Lower leg skin (tissue), 3 donors: ENCODE results near the gene SPATA31C2.

Experiments
- POLR2A ChIP-seq, 2 donors: fragments of 450-650 bp; IDR thresholded peaks; one replicate each; pipeline ENCODE4 v1.6.1; 2016 to 2017; ENCODE audit warnings: antibody characterized with exemption in 2 of 2, mild to moderate bottlenecking in 1 of 2, moderate library complexity in 1 of 2
- TF ChIP-seq, protein P1 (sequence below), 3 donors: fragments of 450-650 bp; IDR thresholded peaks; one replicate each; pipeline ENCODE4 v1.5.1; 2016; ENCODE audit warnings: antibody characterized with exemption in 3 of 3, mild to moderate bottlenecking in 3 of 3, moderate library complexity in 2 of 3

DNA sequence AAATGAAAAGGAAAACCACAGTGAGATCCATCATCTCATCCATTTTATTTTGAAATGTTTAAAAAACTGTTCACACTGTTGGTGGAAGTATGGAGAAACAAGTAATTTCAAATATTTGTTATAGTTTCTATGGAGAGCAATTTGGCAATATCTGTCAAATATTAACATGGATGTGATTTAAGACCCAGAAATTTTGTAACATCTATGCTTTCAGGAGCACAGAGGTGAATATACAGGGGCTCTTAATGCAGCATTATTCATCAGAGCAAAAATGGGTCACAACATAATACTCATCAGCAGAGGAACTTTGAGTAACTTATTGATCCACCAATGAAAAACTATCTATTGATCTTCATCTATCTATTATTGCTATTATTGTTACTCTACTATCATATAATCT, 31.4 kb upstream of the SPATA31C2 start:
- TF ChIP-seq, protein P1, sequence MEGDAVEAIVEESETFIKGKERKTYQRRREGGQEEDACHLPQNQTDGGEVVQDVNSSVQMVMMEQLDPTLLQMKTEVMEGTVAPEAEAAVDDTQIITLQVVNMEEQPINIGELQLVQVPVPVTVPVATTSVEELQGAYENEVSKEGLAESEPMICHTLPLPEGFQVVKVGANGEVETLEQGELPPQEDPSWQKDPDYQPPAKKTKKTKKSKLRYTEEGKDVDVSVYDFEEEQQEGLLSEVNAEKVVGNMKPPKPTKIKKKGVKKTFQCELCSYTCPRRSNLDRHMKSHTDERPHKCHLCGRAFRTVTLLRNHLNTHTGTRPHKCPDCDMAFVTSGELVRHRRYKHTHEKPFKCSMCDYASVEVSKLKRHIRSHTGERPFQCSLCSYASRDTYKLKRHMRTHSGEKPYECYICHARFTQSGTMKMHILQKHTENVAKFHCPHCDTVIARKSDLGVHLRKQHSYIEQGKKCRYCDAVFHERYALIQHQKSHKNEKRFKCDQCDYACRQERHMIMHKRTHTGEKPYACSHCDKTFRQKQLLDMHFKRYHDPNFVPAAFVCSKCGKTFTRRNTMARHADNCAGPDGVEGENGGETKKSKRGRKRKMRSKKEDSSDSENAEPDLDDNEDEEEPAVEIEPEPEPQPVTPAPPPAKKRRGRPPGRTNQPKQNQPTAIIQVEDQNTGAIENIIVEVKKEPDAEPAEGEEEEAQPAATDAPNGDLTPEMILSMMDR (IDR thresholded peaks at IDR 0.05): no peak
- no peak for TF ChIP-seq POLR2A (IDR thresholded peaks at IDR 0.05)
